Fibroblast of villous mesenchyme (primary cell): Measurements from ENCODE around the gene ORC6. TPM values are rescaled to one million over a fixed set of nuclear protein-coding genes. Genes with fewer than 3 reads are reported as not detected.

Experiments
- DNase-seq: peaks from one replicate; pipeline ENCODE4 v3.0.0-alpha.2; 2010; ENCODE audit warnings: low read depth
- H3K4me3 ChIP-seq: 2 replicates; pipeline ENCODE4 v1.5.1; 2011; ENCODE audit warnings: low read depth, mild to moderate bottlenecking, low read length
- CTCF ChIP-seq: IDR thresholded peaks from 2 replicates; pipeline ENCODE4 v1.5.1; 2012; ENCODE audit warnings: low read depth, mild to moderate bottlenecking, low read length; ENCODE audit not compliant: insufficient read depth
- total RNA-seq: library from RNA; depleted of rRNA; stranded (reverse); fragments of >200 nt; gene quantifications from 2 replicates; pipeline ENCODE4 v1.2.3, GENCODE V29; 2012

The ORC6 gene
- total RNA-seq, 1 donor: 9.9 TPM

- DNase-seq: no peak
- H3K4me3 ChIP-seq: no peak overlapping the region
- TF ChIP-seq CTCF: no peak
Observed at GRCh38 chr16:46712911-46713310, 23.5 kb downstream of the ORC6 start.

GRCh38 chr16:46713634-46714033 lies 24.2 kb downstream of the ORC6 start:
- no peak for DNase-seq
- TF ChIP-seq CTCF: no peak
- no peak overlapping the region for H3K4me3 ChIP-seq

- TF ChIP-seq CTCF: no peak
- no peak for DNase-seq
- no peak overlapping the region for H3K4me3 ChIP-seq
Observed at GRCh38 chr16:46714797-46715591, 25.5 kb downstream of the ORC6 start.

- no peak for DNase-seq
- no peak for TF ChIP-seq CTCF
Observed at GRCh38 chr16:46715769-46716305, 26.4 kb downstream of the ORC6 start.

GRCh38 chr16:46717692-46718091 lies 28.2 kb downstream of the ORC6 start:
- H3K4me3 ChIP-seq: no peak overlapping the region
- no peak for TF ChIP-seq CTCF

More at GRCh38 chr16:46715769-46716305, 26.4 kb downstream of the ORC6 start:
- no peak overlapping the region for H3K4me3 ChIP-seq

GRCh38 chr16:46718214-46718613 lies 28.8 kb downstream of the ORC6 start:
- no peak for TF ChIP-seq CTCF
- no peak overlapping the region for H3K4me3 ChIP-seq
- DNase-seq: no peak

More at GRCh38 chr16:46717692-46718091, 28.2 kb downstream of the ORC6 start:
- no peak for DNase-seq

- no peak for DNase-seq
- H3K4me3 ChIP-seq: no peak overlapping the region
- TF ChIP-seq CTCF: no peak
Observed at GRCh38 chr16:46719528-46719927, 30.1 kb downstream of the ORC6 start.
